Dermis microvascular lymphatic vessel endothelial cell (primary cell): ENCODE results near the gene ATG9B. TPM values are rescaled to one million over a fixed set of nuclear protein-coding genes. Genes with fewer than 3 reads are reported as not detected.
A peak's percentile ranks its signal among the peaks of the same experiment; 100 is the strongest.
"Not testable (repeated sequence)": the region's sequence is repeated elsewhere in the genome, so short reads cannot be mapped to it uniquely, and the experiment has no call there.

Experiments
- DNase-seq, 2 donors: peaks; one replicate each; pipeline versions ENCODE4 v3.0.0 to v3.0.0-alpha.2; 2010; ENCODE audit warnings: low read depth in 2 of 2
- total RNA-seq: library from RNA; depleted of rRNA; stranded (reverse); fragments of >200 nt; gene quantifications from 2 replicates; pipeline ENCODE4 v1.2.1, GENCODE V29; 2014

Gene ATG9B
- total RNA-seq, 1 donor from 2014 or later = under 0.01 TPM

- DNase-seq = peak in 1 of 2 donors; percentile 63
These were observed 6.3 kb downstream of the ATG9B start for GRCh38 chr7:151017953-151018420.

GRCh38 chr7:151017370-151017952 is 6.8 kb downstream of the ATG9B start:
- no peak for DNase-seq

DNA sequence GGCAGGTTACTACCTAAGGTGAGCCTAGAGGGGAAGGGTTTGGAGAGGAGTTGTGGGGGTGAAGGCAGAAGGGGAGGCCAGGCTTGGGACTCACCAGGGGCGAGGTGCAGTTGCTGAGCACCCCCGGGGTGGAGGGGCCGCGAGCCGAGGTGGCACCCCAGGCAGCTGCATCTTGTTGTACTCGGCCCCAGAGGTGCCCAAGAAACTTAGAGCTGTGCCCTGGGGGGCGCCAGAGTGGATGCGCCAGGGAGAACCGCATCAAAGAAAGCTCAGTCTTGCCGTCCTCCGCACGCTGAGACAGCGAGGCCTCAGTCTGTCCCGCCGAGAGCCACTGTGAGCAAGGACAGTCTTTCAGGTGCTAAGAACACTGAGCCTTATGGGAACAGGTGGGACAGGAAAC is 7.4 kb downstream of the ATG9B start:
- no peak for DNase-seq

DNA sequence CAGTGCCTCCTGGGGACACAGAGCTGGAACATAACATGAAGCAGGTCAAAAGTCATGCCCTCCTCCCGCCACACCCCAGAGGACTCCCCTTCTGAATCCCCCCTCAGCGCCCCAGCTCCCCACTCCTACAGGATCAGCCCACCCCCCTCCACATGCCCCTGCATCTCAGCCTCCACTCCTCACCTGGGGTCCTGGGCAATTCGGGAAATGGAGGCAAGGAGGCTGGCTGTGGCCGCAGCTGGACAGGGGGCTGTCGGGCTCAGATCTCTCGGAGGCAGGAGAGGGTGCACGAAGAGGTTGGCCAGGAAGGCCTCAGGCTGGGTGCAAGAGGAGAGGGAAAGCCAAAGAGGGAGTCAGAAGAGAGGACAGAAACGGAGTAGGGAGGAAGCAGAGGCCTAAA is 7.8 kb downstream of the ATG9B start:
- DNase-seq = no peak

- no peak for DNase-seq
These were observed 8.3 kb downstream of the ATG9B start for GRCh38 chr7:151015967-151016366.

- no peak for DNase-seq
These were observed 9.3 kb downstream of the ATG9B start for GRCh38 chr7:151014950-151015349.

DNA sequence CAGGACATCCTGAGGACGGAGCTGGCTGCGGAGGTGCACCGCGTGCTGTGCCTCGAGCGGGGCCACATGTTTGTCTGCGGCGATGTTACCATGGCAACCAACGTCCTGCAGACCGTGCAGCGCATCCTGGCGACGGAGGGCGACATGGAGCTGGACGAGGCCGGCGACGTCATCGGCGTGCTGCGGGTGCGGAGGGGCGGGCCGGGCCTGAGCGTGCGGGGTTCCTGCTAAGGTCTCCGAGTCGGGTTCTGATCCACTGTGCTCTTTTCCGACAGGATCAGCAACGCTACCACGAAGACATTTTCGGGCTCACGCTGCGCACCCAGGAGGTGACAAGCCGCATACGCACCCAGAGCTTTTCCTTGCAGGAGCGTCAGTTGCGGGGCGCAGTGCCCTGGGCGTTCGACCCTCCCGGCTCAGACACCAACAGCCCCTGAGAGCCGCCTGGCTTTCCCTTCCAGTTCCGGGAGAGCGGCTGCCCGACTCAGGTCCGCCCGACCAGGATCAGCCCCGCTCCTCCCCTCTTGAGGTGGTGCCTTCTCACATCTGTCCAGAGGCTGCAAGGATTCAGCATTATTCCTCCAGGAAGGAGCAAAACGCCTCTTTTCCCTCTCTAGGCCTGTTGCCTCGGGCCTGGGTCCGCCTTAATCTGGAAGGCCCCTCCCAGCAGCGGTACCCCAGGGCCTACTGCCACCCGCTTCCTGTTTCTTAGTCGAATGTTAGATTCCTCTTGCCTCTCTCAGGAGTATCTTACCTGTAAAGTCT is 10.4 kb downstream of the ATG9B start:
- no peak for DNase-seq

DNA sequence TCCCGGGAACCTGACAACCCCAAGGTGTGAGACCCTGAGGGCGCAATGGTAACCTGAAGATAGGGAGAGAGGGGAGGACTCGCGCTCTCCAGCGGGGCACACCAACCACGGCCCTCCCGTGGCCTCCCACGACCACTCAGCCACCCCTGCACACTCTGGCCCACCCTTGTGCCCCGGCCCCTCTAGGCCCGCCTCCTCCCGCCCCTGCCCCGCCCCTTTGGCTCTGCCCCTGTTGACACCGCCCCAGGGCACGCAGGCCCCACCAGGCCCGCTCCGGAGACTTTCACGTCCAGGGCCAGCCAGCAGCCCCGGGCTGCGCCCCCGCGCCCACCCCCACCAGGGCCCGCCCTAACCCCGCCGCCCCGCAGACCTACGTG is 10.9 kb downstream of the ATG9B start:
- DNase-seq = no peak

DNA sequence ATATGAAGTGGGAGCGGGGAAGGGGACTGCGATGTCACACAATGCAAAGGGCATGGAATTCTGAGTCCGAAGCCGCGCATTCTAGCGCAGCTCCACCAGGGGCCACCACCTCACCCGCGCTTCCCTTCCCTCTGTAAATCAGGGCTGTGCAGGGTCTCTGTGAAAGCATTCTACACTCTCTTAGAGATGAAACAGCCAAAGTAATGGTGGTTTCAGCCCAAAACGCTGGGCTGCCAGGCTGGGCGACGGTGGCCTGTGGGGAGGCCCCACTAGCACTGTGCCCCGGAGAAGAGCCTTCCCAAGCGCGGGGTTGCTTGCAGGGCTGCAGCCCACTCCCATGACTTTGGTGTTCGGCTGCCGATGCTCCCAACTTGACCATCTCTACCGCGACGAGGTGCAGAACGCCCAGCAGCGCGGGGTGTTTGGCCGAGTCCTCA is 11.4 kb downstream of the ATG9B start:
- DNase-seq = no peak

DNA sequence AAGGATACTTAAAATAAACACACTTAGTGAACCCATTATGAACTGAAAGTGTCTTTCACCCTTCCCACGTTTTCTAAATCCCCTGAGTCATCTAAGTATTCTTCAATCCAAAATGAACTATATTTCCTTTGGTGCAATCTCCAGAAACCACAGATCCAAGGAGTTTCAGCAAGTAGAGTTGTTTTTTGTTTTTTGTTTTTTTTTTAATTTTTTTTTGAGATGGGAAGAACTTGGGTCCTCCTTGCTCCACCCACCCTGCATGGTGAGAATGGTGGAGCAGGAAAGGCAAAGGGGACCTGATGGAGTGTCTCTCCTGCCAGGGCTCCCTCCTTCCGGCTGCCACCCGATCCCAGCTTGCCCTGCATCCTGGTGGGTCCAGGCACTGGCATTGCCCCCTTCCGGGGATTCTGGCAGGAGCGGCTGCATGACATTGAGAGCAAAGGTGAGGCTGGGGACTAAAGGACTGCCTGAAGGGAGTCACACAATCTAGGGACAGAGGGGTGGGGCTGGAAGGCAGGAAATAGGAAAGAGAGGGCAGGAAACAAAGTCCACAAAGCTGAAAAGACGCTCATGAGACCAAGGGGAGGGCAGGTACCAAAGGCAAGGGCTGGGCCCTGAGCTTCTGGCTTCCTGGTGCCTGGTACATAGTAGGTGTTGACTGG is 12.1 kb downstream of the ATG9B start:
- DNase-seq = no peak

- not testable (repeated sequence) for DNase-seq
These were observed 12.7 kb downstream of the ATG9B start for GRCh38 chr7:151011616-151012015.

DNA sequence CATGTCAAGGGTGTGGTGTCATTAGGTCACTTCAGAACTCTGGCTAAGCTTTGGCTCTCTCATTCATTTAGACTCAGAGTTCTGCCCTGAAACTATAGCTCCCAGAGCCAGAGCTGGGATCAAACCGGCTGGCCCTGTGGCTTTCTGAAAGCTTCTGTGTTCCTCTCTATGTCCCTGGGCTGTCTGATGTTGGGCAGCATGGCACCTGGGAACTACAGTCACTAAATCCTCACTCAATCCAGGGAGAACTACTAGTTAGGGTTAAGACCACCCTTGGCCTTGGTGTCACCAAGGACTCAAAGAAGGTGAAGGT is 13.2 kb downstream of the ATG9B start:
- DNase-seq = no peak

GRCh38 chr7:151010307-151011096 is 13.8 kb downstream of the ATG9B start:
- DNase-seq = no peak

GRCh38 chr7:151010037-151010306 is 14.3 kb downstream of the ATG9B start:
- no peak for DNase-seq

- no peak for DNase-seq
These were observed 14.8 kb downstream of the ATG9B start for GRCh38 chr7:151009327-151010036.

GRCh38 chr7:151008511-151009323 is 15.6 kb downstream of the ATG9B start:
- peak in 1 of 2 donors; percentile 60 for DNase-seq

GRCh38 chr7:151008143-151008510 is 16.2 kb downstream of the ATG9B start:
- DNase-seq = peak; percentile 67 to 87

DNA sequence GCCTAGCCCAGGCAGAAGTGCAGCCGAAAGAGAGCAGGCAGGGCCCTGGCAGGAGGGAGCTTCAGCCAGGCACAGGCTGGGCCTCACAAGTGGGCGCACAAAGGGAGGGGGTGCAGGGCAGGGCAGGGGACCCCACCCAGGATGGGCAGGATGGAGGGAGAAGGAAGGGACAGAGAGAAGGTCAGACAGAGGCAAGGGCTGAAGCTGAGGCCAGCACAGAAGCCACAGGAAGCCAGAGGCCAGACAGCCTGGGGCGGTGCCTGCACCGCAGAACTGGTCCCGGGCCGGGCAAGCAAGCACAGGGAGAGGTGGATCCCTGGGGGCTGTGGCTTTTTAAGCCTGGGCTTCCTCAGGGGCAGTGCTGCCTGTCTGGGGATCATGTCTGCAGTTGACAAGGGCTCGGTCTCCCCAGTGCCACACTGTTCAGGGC is 16.8 kb downstream of the ATG9B start:
- DNase-seq = peak in 1 of 2 donors; percentile 49

DNA sequence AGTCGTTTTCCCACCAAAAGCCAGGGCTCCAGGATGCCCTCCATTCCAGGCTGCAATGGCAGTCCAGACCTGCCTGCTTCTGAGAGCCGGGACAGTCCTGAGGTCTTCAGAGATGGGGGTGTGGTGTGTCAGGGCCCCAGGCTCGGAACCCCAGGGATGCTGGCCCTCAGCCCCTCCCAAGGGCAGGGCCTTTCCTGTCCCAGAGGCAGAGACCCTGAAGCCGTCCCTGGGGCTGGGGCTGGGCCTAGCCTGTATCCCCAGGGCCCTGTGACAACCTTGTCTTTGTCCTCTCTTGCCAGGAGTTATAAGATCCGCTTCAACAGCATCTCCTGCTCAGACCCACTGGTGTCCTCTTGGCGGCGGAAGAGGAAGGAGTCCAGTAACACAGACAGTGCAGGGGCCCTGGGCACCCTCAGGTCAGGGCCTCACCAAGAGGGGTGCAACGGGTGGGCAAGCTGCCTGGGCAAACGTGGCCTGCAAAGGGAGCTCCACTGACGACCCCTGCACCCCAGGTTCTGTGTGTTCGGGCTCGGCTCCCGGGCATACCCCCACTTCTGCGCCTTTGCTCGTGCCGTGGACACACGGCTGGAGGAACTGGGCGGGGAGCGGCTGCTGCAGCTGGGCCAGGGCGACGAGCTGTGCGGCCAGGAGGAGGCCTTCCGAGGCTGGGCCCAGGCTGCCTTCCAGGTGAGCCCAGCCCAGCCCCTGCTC is 17.5 kb downstream of the ATG9B start:
- DNase-seq = no peak

- DNase-seq = no peak
These were observed 18.7 kb downstream of the ATG9B start for GRCh38 chr7:151005566-151005965.
